GM21367 (cell line): ENCODE measurements around the gene OR6B2.

Experiments
- ATAC-seq: cut with Tn5 transposase; IDR thresholded peaks from one replicate; pipeline ENCODE4 v1.9.1; 2021; ENCODE audit not compliant: unreplicated experiment

Gene OR6B2

GRCh38 chr2:239983004-239983778, 47.0 kb downstream of the OR6B2 start:
- no peak for ATAC-seq
